Upper lobe of left lung (tissue), 4 donors: ENCODE results near the gene OSTM1.

Source experiments
- CTCF ChIP-seq, 6 experiments: fragments of 450-650 bp in 4 of 6; fragments of 200-600 bp in 2 of 6; sonication (generic) in 2 of 6; IDR thresholded peaks; one replicate each; pipeline ENCODE4 v1.5.1; 2016 to 2019; ENCODE audit warnings: antibody characterized with exemption in 6 of 6
- EP300 ChIP-seq, 4 donors: sonication (generic); formaldehyde crosslinking; IDR thresholded peaks; one replicate each; pipeline ENCODE4 v1.5.1; 2017; ENCODE audit warnings: antibody characterized with exemption in 4 of 4, control low read depth in 2 of 4
- POLR2A ChIP-seq, 4 donors: fragments of 450-650 bp; IDR thresholded peaks; one replicate each; pipeline ENCODE4 v1.5.1; 2016 to 2017; ENCODE audit warnings: antibody characterized with exemption in 4 of 4, mild to moderate bottlenecking in 2 of 4
- POLR2AphosphoS5 ChIP-seq, 2 donors: sonication (generic); formaldehyde crosslinking; IDR thresholded peaks; one replicate each; pipeline ENCODE4 v1.5.1; 2017; ENCODE audit warnings: antibody characterized with exemption in 2 of 2

GRCh38 chr6:108100003-108100402, 25.5 kb upstream of the OSTM1 start:
- no peak for TF ChIP-seq EP300 (IDR thresholded peaks at IDR 0.05)
- no peak for TF ChIP-seq POLR2A (IDR thresholded peaks at IDR 0.05)
- no peak for TF ChIP-seq POLR2AphosphoS5 (IDR thresholded peaks at IDR 0.05)
- TF ChIP-seq CTCF (IDR thresholded peaks at IDR 0.05) = no peak
